Activated CD8-positive, alpha-beta memory T cell treated with anti-CD3 and anti-CD28 coated beads, Interleukin-2, amount 50 U/mL, for 24 hours (primary cell): ENCODE results near the gene SH3BP4.

ENCODE experiments used
- DNase-seq: peaks from one replicate; pipeline ENCODE4 v3.0.0-alpha.2; 2020; ENCODE audit errors: extremely low read depth

SH3BP4 gene

GRCh38 chr2:234967201-234967869, 15.5 kb downstream of the SH3BP4 start:
- no peak for DNase-seq

- DNase-seq = no peak
Observed at GRCh38 chr2:234967870-234968208, 16.0 kb downstream of the SH3BP4 start.

GRCh38 chr2:234968631-234969305, 17.0 kb downstream of the SH3BP4 start:
- no peak for DNase-seq

- no peak for DNase-seq
Observed at GRCh38 chr2:234969306-234970098, 17.7 kb downstream of the SH3BP4 start.

GRCh38 chr2:234970099-234970440, 18.3 kb downstream of the SH3BP4 start:
- DNase-seq = no peak

GRCh38 chr2:234970477-234970882, 18.7 kb downstream of the SH3BP4 start:
- DNase-seq = no peak

- DNase-seq = no peak
Observed at GRCh38 chr2:234971496-234971895, 19.7 kb downstream of the SH3BP4 start.

GRCh38 chr2:234973008-234973407, 21.2 kb downstream of the SH3BP4 start:
- no peak for DNase-seq

- DNase-seq = no peak
Observed at GRCh38 chr2:234974501-234975385, 22.9 kb downstream of the SH3BP4 start.

GRCh38 chr2:234975611-234976010, 23.8 kb downstream of the SH3BP4 start:
- no peak for DNase-seq

- DNase-seq = no peak
Observed at GRCh38 chr2:234976479-234977227, 24.8 kb downstream of the SH3BP4 start.

- DNase-seq = no peak
Observed at GRCh38 chr2:234977228-234977679, 25.4 kb downstream of the SH3BP4 start.

- no peak for DNase-seq
Observed at GRCh38 chr2:234978466-234979203, 26.8 kb downstream of the SH3BP4 start.

GRCh38 chr2:234979204-234980167, 27.7 kb downstream of the SH3BP4 start:
- DNase-seq = no peak

GRCh38 chr2:234980451-234981187, 28.8 kb downstream of the SH3BP4 start:
- DNase-seq = no peak

GRCh38 chr2:234981197-234982095, 29.6 kb downstream of the SH3BP4 start:
- no peak for DNase-seq

- no peak for DNase-seq
Observed at GRCh38 chr2:234982096-234982834, 30.4 kb downstream of the SH3BP4 start.
